Fibroblast of lung (primary cell): ENCODE data around the gene CTU1. TPM values are rescaled to one million over a fixed set of nuclear protein-coding genes. Genes with fewer than 3 reads are reported as not detected.

Experiments
- DNase-seq, 2 donors: peaks; one replicate each; pipeline versions ENCODE4 v3.0.0 to v3.0.0-alpha.2; 2010; ENCODE audit warnings: low read depth in 2 of 2
- H2AFZ ChIP-seq: 2 replicates; pipeline ENCODE4 v1.5.1; 2012; ENCODE audit warnings: low read length, control low read depth, inconsistent platforms
- H3K27ac ChIP-seq: 2 replicates; pipeline ENCODE4 v1.5.1; 2011; ENCODE audit warnings: low read length, control low read depth; ENCODE audit not compliant: insufficient read depth
- H3K27me3 ChIP-seq: 2 replicates; pipeline ENCODE4 v1.5.1; 2011; ENCODE audit warnings: mild to moderate bottlenecking, low read length; ENCODE audit not compliant: control insufficient read depth, insufficient read depth
- H3K36me3 ChIP-seq: 2 replicates; pipeline ENCODE4 v1.5.1; 2011; ENCODE audit warnings: low read length; ENCODE audit not compliant: control insufficient read depth, insufficient read depth
- H3K4me1 ChIP-seq: 2 replicates; pipeline ENCODE4 v1.5.1; 2011; ENCODE audit warnings: low read length; ENCODE audit not compliant: control insufficient read depth, insufficient read depth; ENCODE audit errors: extremely low read depth
- H3K4me2 ChIP-seq: 2 replicates; pipeline ENCODE4 v1.5.1; 2011; ENCODE audit warnings: low read length, control low read depth; ENCODE audit not compliant: insufficient read depth; ENCODE audit errors: extremely low read depth
- H3K4me3 ChIP-seq, 4 experiments: fragments of 200-600 bp in 1 of 4; sonication (generic) in 1 of 4; replicated peaks in 1 of 4; 2 replicates each; pipeline ENCODE4 v1.5.1; 2011 to 2016; ENCODE audit warnings: low read length in 4 of 4, low read depth in 3 of 4, mild to moderate bottlenecking in 3 of 4, control low read depth in 2 of 4, inconsistent platforms in 1 of 4, mixed read lengths in 1 of 4; ENCODE audit not compliant: insufficient read depth in 1 of 4; ENCODE audit errors: control extremely low read depth in 1 of 4
- H3K79me2 ChIP-seq: 2 replicates; pipeline ENCODE4 v1.5.1; 2012; ENCODE audit warnings: mild to moderate bottlenecking, low read length, inconsistent platforms; ENCODE audit not compliant: control insufficient read depth, insufficient read depth
- H3K9ac ChIP-seq: 2 replicates; pipeline ENCODE4 v1.5.1; 2011; ENCODE audit warnings: mild to moderate bottlenecking, low read length, control low read depth; ENCODE audit not compliant: insufficient read depth
- H3K9me3 ChIP-seq: 2 replicates; pipeline ENCODE4 v1.5.1; 2012; ENCODE audit warnings: low read depth, low read length; ENCODE audit not compliant: control insufficient read depth, insufficient read depth
- H4K20me1 ChIP-seq: 2 replicates; pipeline ENCODE4 v1.5.1; 2011; ENCODE audit warnings: low read length; ENCODE audit not compliant: control insufficient read depth, insufficient read depth; ENCODE audit errors: extremely low read depth
- CTCF ChIP-seq, 2 donors: IDR thresholded peaks in 1 of 2; conservative IDR thresholded peaks in 1 of 2; 1 replicate in 1 of 2; 2 replicates in 1 of 2; pipeline ENCODE4 v1.5.1; 2011 to 2012; ENCODE audit warnings: low read length in 2 of 2, control low read depth in 1 of 2, inconsistent platforms in 1 of 2, low read depth in 1 of 2, mild to moderate bottlenecking in 1 of 2
- EZH2 ChIP-seq: IDR thresholded peaks from 2 replicates; pipeline ENCODE4 v1.5.1; 2012; ENCODE audit warnings: low read length, control low read depth, mild to moderate bottlenecking; ENCODE audit errors: missing control alignments
- polyA plus RNA-seq, 2 donors: library from polyadenylated mRNA; depleted of rRNA in 1 of 2; stranded (reverse) in 1 of 2; unstranded in 1 of 2; fragments of >200 nt; gene quantifications; 2 replicates each; pipeline ENCODE4 v1.2.1, GENCODE V29; 2011 to 2012; ENCODE audit warnings: missing spikeins in 1 of 2
- total RNA-seq: library from RNA; depleted of rRNA; stranded (reverse); fragments of >200 nt; gene quantifications from 2 replicates; pipeline ENCODE4 v1.2.1, GENCODE V29; 2014

Gene CTU1
- total and polyA plus RNA-seq, 2 donors (not counting 1 experiment from before 2014, with no cell fraction given) = 1.2 to 8.1 TPM

- peaks cover 23% of the 10 kb centered on the region for H3K79me2 ChIP-seq
- no peak overlapping the region for H3K9ac ChIP-seq
- no peaks in the 10 kb centered on the region for H3K4me1 ChIP-seq
- H3K4me2 ChIP-seq = no peak overlapping the region
- no peak overlapping the region for H3K4me3 ChIP-seq
- no peak overlapping the region for H3K27ac ChIP-seq
- H4K20me1 ChIP-seq = no peaks in the 10 kb centered on the region
- DNase-seq = no peak
- no peaks in the 10 kb centered on the region for H3K9me3 ChIP-seq
- no peaks in the 10 kb centered on the region for H3K27me3 ChIP-seq
- TF ChIP-seq EZH2 = no peak
- TF ChIP-seq CTCF (conservative IDR thresholded peaks at IDR 0.05 in 1 of 2, IDR thresholded peaks at IDR 0.05 in 1 of 2; ENCODE audit: low read depth in 1 of 2, low read length in 2 of 2) = no peak
- peaks cover 6% of the 10 kb centered on the region for H3K36me3 ChIP-seq
- H2AFZ ChIP-seq = no peak overlapping the region
Observed at GRCh38 chr19:51102991-51103390, 5.2 kb downstream of the CTU1 start.

DNA sequence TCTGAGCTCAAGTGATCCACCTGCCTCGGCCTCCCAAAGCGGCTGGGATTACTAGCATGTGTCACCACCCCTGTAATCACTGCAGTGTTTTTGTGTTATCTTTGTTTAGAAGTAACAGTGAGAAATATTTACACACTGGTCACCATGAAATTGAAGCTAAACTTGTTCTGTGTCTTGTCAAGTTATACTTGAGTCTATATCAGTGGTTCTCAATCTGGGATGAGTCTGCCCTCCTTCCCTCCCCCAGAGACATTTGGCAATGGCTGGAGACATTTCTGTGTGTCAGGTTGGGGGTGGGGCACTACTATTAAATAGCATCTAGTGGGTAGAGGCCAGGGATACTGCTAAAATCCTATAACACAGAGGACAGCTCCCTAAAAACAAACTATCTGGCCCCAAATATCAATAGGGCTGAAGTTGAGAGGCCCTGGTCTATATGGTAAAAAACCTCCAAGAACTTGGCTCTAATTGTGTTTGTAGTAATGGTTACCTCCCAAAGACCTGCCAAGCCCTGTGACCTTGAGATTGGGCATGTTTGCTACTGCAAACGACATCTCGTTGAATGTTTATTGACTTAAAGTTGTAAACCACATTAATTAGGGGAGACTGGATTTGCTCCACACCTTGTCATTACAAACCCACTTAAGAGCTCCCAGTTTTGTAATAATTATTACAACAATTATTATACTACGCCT is 6.9 kb downstream of the CTU1 start:
- no peak overlapping the region for H3K9ac ChIP-seq
- peaks cover 13% of the 10 kb centered on the region for H3K79me2 ChIP-seq
- no peak overlapping the region for H2AFZ ChIP-seq
- TF ChIP-seq EZH2 (no peak), CTCF (conservative IDR thresholded peaks at IDR 0.05 in 1 of 2, IDR thresholded peaks at IDR 0.05 in 1 of 2; ENCODE audit: low read depth in 1 of 2, low read length in 2 of 2) (no peak)
- H3K9me3 ChIP-seq = no peaks in the 10 kb centered on the region
- no peaks in the 10 kb centered on the region for H3K4me1 ChIP-seq
- H3K36me3 ChIP-seq = peaks cover 6% of the 10 kb centered on the region
- no peak for DNase-seq
- H3K27me3 ChIP-seq = no peaks in the 10 kb centered on the region
- H3K27ac ChIP-seq = no peak overlapping the region
- no peak overlapping the region for H3K4me2 ChIP-seq
- H4K20me1 ChIP-seq = no peaks in the 10 kb centered on the region
- H3K4me3 ChIP-seq = no peak overlapping the region

DNA sequence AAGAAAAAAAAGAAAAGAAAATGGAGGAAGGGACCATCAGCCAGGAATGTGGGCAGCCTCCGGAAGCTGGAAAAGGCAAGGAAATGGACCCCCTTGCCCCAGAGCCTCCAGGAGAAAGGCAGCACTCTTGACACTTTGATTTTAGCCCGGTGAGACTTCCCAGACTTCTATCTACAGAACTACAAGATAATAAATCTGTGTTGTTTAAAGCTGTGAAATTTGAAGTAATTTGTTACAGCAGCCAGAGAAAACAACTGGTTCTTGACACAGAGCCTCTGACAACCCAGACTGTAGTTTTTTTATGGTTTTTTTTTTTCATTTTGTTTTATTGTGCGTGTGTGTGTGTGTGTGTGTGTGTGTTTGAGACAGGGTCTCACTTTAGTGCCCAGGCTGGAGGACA is 7.6 kb downstream of the CTU1 start:
- Histone ChIP-seq H3K79me2 (peaks cover 7% of the 10 kb centered on the region), H3K27ac (no peak overlapping the region), H3K9me3 (no peaks in the 10 kb centered on the region), H3K36me3 (peaks cover 6% of the 10 kb centered on the region), H3K27me3 (no peaks in the 10 kb centered on the region), H3K4me2 (no peak overlapping the region), H3K9ac (no peak overlapping the region), H3K4me3 (no peak overlapping the region), H3K4me1 (no peaks in the 10 kb centered on the region), H4K20me1 (no peaks in the 10 kb centered on the region), H2AFZ (no peak overlapping the region)
- no peak for DNase-seq
- no peak for TF ChIP-seq EZH2
- TF ChIP-seq CTCF (conservative IDR thresholded peaks at IDR 0.05 in 1 of 2, IDR thresholded peaks at IDR 0.05 in 1 of 2; ENCODE audit: low read depth in 1 of 2, low read length in 2 of 2) = no peak
